GM18499 (cell line): Measurements from ENCODE around the gene SULF2.

Experiments
- ATAC-seq: cut with Tn5 transposase; IDR thresholded peaks from one replicate; pipeline ENCODE4 v1.9.1; 2021; ENCODE audit warnings: moderate number of reproducible peaks; ENCODE audit not compliant: insufficient read depth, unreplicated experiment

Gene SULF2

DNA sequence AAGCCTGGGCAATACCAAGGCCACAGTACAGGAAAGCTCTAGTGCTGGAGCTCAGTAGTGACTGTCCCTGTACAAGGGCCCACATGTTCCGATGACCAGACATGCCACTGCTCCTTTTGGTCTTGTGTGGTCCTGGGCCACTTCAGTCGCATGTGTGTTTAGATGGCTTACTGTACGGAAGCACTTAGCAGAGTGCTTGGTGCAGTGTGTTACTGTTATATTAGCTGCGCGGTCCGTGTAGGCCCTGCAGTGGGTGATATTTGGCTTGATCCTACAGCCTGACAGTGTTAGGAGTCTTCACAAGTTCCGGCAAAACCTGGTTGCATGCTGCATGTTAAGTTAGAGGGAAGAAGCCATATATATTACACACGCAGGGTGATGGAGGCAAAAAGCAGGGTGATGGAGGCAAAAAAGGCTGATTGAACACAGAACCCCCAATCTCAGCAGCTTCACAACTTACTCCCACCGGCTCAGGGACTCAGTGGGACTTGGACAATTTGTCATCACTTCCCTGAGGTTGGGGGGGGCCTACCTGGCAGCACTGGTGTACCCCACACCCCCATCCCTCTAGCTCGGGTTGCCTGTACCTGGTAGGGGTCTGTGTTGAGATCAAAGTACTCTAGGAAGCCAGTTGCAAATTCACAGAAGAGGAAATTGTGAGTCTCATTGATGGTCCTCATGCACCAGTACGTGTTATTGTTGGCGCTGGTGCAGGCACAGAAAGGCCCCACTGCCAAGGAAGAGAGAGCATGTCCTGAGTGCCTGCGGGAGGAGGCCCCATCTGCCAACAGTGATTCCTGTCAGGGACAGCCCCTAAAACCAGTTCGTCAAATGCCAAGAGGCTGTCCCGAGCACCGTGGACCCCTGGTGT lies 122.6 kb downstream of the SULF2 start:
- ATAC-seq: no peak

- ATAC-seq: no peak
Observed at GRCh38 chr20:47661714-47662113, 123.6 kb downstream of the SULF2 start.

DNA sequence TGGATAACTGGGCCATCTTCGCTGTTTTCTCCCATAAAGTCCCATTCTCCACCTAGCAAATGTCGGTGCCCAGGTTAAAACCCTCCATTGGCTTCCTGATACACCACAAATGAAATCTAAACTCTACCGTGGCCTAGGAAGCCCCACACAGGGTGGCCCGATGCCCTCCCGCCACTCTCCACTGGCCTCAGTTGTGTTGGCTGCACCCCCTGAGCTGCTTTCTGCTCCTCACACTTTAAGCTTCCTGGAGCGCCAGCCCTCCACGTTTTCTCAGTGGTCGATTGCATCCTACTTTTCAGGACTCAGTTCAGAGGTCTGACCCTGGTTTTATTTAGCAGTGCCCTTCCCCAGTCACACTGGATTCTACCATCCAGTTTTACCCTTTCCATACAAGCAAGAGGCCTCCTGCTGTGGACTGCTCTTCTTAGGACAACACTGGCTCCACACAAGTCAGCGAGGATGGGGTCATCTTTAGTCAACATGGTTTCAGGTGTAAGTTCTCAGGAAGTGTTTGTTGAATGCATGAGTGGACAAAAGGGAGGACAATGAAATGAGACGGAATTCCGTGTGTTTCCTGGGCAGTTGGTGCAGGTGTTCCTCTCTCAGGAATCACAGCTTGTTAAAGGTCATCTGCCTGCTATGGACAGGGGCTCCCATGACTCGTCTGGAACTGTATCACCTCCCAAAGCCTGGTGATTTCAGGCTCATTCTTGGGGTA lies 124.1 kb downstream of the SULF2 start:
- ATAC-seq: no peak

DNA sequence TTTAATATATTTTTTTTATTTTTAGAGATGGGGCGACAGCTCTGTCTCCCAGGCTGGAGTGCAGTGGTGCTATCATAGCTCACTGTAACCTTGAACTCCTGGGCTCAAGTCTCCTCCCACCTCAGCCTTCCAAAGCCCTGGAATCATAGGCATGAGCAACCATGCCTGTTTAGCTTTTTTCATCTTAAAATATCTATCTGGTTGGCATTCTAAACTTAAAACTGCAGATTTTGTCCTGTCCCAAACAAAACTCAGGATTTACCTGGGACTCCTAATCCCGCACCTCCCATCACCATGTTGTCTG lies 124.7 kb downstream of the SULF2 start:
- ATAC-seq: no peak

DNA sequence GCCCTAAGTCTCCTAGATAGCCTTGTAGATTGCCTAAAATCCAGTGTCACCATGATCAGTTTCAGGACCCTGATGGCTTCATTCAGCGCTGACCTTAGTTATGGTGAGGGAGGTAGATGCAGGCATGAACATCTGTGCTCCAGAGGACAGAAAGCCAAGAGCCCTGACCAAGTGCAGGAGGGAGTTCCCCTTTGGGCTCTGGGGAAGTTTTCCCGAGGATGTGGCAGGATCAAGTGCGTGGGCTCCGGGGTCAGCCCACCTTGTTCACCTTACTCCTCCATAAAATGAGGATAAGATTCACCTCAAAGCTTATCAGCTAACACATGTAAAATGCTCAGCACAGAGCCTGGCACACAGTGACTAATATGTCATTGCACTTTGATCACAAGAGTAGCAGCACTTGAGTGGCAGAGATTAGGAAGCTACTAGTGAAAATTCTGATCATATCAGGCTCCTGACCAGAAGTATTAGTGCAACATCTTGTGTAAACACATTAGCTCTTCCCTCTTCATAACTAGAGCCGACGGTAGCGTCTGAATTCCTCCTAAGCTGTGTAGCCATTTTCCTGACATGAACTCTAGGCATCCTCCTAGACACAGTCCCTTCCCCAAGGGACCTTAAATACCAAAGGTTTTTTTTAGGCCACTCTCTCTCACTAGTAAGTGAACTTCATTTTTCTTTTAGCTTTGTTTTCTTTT lies 125.2 kb downstream of the SULF2 start:
- no peak for ATAC-seq

DNA sequence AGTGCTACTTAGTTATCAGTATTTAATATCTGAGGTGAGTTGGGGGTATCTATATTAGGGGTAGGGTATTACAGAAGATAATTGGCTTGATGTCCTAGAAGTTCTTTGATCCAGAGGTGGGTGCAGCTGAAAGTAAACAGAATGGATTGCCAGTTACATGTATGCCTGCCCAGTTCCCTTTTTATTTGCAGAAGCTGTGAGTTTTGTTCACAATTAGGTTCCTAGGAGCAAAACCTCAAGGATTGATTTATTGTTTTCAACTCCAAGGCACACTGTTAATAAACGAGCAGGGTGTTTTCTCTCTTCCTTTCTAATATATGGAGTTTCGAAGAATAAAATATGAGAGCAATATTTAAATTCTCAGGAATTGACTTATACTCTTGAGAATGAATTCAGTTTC lies 129.0 kb downstream of the SULF2 start:
- ATAC-seq: no peak

- ATAC-seq: no peak
Observed at GRCh38 chr20:47655635-47656034, 129.6 kb downstream of the SULF2 start.

GRCh38 chr20:47654370-47654769 lies 130.9 kb downstream of the SULF2 start:
- no peak for ATAC-seq

DNA sequence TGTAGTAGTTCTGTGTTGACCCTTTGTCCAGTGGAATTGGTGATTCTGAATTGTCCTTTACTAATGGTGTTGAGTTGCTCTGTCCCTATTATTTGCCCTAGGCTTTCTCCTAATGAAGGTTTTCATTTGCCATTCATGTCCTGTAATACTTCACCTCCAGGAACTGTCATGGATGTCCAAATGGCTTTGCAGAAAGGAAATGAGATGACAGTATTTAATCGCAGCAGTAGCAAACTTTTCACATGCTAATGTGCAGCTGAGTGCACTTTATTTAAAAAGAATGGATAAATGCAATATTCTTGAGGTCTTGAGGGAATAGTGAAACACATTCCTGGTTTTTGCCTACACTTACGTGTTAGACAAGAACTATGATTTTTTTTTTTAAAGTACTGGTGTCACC lies 131.4 kb downstream of the SULF2 start:
- ATAC-seq: no peak

DNA sequence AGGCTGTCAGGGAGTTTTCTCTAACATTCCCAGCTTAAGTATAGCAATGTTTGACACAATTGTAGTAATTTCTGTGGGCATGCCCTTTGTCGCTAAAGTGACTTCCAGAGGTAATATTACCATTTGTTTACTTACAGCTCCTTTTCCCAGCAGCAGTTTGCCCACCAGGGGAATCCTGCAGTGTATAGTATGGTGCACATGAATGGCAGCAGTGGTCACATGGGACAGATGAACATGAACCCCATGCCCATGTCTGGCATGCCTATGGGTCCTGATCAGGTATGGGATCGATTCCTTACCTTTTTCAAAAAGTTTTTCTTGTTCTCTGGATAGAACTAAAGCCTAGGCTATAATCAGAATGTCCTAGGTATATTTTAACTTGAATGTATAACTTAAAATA lies 132.5 kb downstream of the SULF2 start:
- no peak for ATAC-seq

DNA sequence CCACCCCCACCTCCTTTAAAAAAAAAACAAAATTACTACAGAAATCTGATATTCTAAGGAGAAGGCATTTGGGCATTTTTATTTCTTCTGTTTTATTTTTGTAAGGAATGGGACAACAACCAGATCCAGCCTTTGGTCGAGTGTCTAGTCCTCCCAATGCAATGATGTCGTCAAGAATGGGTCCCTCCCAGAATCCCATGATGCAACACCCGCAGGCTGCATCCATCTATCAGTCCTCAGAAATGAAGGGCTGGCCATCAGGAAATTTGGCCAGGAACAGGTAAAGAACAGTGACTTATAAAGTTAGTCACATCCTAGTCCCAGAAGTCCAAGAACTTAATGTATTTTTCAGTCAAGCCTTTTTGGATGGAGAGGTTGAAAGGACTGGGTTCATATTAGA lies 133.0 kb downstream of the SULF2 start:
- no peak for ATAC-seq

DNA sequence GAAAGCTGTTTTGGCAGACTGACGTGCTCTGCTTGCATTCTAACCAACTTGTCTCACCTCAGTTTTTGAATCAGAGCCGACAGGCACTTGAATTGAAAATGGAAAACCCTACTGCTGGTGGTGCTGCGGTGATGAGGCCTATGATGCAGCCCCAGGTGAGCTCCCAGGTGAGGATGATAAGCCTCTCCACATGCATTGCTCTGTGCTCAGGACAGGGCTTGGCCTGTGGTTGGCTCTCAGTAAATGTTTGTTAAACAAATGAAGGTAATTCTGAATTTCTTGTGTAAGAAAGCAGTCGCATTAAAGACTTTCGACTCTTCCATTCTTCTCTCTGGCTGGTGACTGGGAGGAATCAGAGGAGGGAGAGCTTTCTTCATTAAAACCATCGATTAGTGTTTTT lies 136.3 kb downstream of the SULF2 start:
- no peak for ATAC-seq

GRCh38 chr20:47647994-47648393 lies 137.3 kb downstream of the SULF2 start:
- no peak for ATAC-seq

DNA sequence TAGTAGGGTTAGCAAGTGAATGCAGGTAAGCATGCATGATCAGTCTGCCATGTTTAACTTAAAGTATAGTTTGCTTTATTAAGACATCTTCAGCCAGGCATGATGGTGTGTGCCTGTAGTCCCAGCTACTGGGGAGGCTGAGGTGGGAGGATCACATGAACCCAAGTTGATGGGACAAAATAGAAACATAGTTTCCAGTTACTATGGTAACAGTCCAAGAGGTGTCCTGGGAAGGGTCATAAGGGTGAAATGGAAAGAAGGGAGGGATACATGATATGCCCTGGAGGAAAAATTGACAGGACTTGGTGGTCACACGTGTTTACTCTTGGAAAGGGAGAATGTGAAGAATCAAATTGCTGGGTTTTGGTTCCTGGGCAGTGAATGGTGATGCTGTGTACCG lies 139.6 kb downstream of the SULF2 start:
- ATAC-seq: no peak

DNA sequence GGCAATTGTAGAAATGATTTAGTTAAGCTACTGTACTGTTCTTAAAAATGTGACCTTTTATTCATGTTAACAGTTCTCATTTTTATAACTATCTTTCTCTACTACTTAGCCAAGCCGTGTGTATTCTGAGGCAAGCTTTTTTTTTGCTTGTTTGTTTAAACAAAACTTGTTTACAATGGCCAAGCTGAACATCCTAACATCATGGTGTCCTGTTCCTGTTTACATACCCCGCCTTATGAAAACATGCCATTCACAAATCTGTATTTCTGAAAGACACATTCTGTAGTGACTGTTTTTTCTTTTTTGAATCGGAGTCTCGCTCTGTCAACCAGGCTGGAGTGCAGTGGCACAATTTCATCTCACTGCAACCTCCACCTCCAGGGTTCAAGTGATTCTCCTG lies 142.7 kb downstream of the SULF2 start:
- no peak for ATAC-seq

DNA sequence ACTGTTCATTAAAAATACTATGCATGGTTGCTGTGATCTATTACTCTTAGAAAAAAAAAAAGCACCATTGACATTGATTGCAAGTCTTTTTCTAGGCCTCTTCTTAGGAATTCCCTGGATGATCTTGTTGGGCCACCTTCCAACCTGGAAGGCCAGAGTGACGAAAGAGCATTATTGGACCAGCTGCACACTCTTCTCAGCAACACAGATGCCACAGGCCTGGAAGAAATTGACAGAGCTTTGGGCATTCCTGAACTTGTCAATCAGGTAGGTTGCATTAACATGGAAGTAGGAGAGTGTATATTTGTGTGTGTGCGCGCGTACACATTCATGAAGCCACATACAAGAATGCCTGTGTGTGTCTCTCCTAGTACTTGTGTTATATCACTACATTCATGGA lies 143.2 kb downstream of the SULF2 start:
- no peak for ATAC-seq

DNA sequence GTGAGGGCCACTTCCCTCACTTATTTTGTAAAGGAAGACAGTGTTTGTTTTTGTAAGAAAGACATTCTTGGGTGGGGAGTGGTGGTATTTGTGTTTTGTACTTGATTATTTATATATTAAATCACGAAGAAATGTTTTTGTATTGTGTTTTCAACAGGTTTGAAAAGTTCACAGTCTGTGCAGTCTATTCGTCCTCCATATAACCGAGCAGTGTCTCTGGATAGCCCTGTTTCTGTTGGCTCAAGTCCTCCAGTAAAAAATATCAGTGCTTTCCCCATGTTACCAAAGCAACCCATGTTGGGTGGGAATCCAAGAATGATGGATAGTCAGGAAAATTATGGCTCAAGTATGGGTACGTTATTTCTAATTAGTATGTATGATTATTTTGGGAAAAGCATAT lies 146.4 kb downstream of the SULF2 start:
- no peak for ATAC-seq

GRCh38 chr20:47635256-47635655 lies 150.0 kb downstream of the SULF2 start:
- no peak for ATAC-seq

DNA sequence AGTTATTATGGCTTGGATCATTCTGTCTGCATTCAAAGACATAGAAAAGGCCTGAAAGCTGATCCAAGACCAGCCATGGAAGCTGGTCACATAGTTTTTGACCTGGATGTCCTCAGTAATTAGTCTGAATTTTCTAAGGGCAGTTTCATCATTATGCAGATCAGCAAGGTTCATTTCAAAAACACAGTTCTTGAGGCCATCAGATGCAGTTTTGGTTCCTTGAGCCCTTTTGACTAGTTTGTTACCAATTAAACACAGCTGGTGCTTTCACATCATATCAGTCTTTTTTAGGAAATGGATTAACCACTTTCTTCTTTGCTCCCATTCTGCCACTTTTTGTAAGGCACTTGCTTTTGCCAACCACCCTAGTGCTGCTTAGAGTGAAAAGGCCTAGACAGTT lies 154.2 kb downstream of the SULF2 start:
- ATAC-seq: no peak

DNA sequence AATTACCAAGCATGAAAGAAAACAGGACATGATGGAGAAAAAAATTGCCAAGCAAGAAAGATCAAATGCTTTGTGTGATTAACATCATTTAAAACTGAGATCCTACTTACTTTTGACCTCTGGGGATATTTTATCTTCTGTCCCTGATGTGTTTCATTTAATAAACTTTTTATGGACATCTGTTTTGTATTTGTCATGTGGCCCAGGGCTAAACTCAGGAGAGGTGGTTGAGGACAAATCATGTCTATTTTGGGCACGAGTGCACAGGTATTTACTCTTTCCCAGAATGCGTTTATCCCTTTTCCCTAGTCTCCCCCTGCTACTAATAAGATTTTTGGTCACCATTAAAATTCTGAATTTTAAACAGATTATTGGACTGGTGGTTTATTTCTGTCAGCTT lies 155.4 kb downstream of the SULF2 start:
- ATAC-seq: no peak

DNA sequence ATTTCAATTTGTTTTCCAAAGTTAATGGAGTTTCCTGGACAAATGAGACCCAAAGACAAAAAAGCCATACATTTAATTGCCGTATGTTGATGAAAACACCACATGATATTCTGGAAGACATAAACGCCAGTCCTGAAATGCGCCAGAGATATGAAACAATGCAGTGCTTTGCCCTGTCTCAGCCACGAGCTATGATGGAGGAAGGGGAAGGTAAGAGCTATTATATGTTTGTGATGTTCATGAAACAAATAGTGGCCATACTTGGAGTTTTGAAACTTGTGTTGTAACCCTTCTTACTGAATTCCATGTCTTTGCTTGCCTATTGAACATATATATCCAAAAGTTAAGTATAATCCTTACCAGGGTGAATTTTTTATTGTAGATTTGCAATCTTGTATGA lies 157.7 kb downstream of the SULF2 start:
- ATAC-seq: no peak
